ENCODE data around the gene PFDN6. TPM values are rescaled to one million over a fixed set of nuclear protein-coding genes. Genes with fewer than 3 reads are reported as not detected.
A peak's percentile ranks its signal among the peaks of the same experiment; 100 is the strongest.

Gene PFDN6
- total and polyA plus RNA-seq, 9 of the 15 experiments (the other 6 are each of a cell fraction or from before 2014, with no cell fraction given), result 6.8 to 475 (median 216) TPM

- TF ChIP-seq SRF (CRISPR knock-in tag; IDR thresholded peaks at IDR 0.05) (peak; percentile 61 to 65; a peak in 3 of 4 replicates), POU5F1 (IDR thresholded peaks at IDR 0.05; ENCODE audit: borderline replicate concordance, low read depth, low read length, partially characterized antibody) (no peak), PRDM10 (IDR thresholded peaks at IDR 0.05; ENCODE audit: partially characterized antibody) (no peak), CBFB (CRISPR knock-in tag; IDR thresholded peaks at IDR 0.05) (no peak), FOXJ2 (tag; IDR thresholded peaks at IDR 0.05) (peak; percentile 89; the same call in 1 of the 2 replicates), ETV6 (IDR thresholded peaks at IDR 0.05; ENCODE audit: borderline replicate concordance in 1 of 2, low read depth in 2 of 2, low read length in 1 of 2) (peak; percentile 1 to 48; a peak in 1 of 4 replicates), ETV6 (CRISPR knock-in tag; IDR thresholded peaks at IDR 0.05; ENCODE audit: borderline replicate concordance) (no peak), CREB3 (tag; conservative IDR thresholded peaks at IDR 0.05; ENCODE audit: low read depth) (peak; percentile 70; the same call in 1 of the 2 replicates), DMBX1 (CRISPR knock-in tag; IDR thresholded peaks at IDR 0.05; ENCODE audit: borderline replicate concordance) (peak; percentile 61; the same call in 1 of the 2 replicates), CXXC5 (CRISPR knock-in tag; IDR thresholded peaks at IDR 0.05) (peak; percentile 70), ZNF592 (IDR thresholded peaks at IDR 0.05) (peak; percentile 42; the same call in 1 of the 2 replicates), CAMTA2 (CRISPR knock-in tag; conservative IDR thresholded peaks at IDR 0.05) (no peak), LCOR (CRISPR knock-in tag; IDR thresholded peaks at IDR 0.05) (no peak; the same call in 1 of the 2 replicates), ZNF282 (CRISPR knock-in tag; IDR thresholded peaks at IDR 0.05) (0 out of 2 replicates have a peak, but pooled peaks have one; percentile 14), POLR2G (IDR thresholded peaks at IDR 0.05; ENCODE audit: low read depth, low read length) (peak; percentile 95), ATF2 (CRISPR knock-in tag; IDR thresholded peaks at IDR 0.05) (no peak)
Observed at GRCh38 chr6:33299237-33299944, 10.0 kb downstream of the PFDN6 start (continued).

Data from K562 (cell line).